GM12878 (cell line): ENCODE results near the gene ZNF790. TPM values are rescaled to one million over a fixed set of nuclear protein-coding genes. Genes with fewer than 3 reads are reported as not detected.

Experiments
- ASH2L ChIP-seq: fragments of 300-600, 200-600 bp; sonication (generic); IDR thresholded peaks from 2 replicates; pipeline ENCODE4 v1.6.1; 2017; ENCODE audit warnings: low read depth, mild to moderate bottlenecking, borderline replicate concordance
- ATF3 ChIP-seq: IDR thresholded peaks from 2 replicates; pipeline ENCODE4 v1.6.1; 2011; ENCODE audit warnings: low read depth, mild to moderate bottlenecking, low read length, moderate library complexity, borderline replicate concordance; ENCODE audit errors: extremely low read depth
- BCL11A ChIP-seq: IDR thresholded peaks from 2 replicates; pipeline ENCODE4 v1.6.1; 2011; ENCODE audit warnings: low read depth, low read length
- EGR1 ChIP-seq, 2 experiments: IDR thresholded peaks; 1 replicate in 1 of 2; 2 replicates in 1 of 2; pipeline ENCODE4 v1.6.1; 2011 to 2012; ENCODE audit warnings: low read depth in 2 of 2, low read length in 2 of 2, borderline replicate concordance in 1 of 2, mild to moderate bottlenecking in 1 of 2, moderate library complexity in 1 of 2
- ELK1 ChIP-seq: IDR thresholded peaks from 2 replicates; pipeline ENCODE4 v1.6.1; 2012; ENCODE audit warnings: low read depth, low read length, improper control_type of control experiment
- HCFC1 ChIP-seq: fragments of 150-350 bp; IDR thresholded peaks from 2 replicates; pipeline ENCODE4 v1.6.1; 2014; ENCODE audit warnings: low read length
- IRF4 ChIP-seq: IDR thresholded peaks from 2 replicates; pipeline ENCODE4 v1.6.1; 2011; ENCODE audit warnings: low read depth, low read length
- JUND ChIP-seq: IDR thresholded peaks from 2 replicates; pipeline ENCODE4 v1.6.1; 2012; ENCODE audit warnings: low read depth, mild to moderate bottlenecking, low read length, improper control_type of control experiment, moderate library complexity
- KLF5 ChIP-seq: fragments of 450-650 bp; IDR thresholded peaks from 2 replicates; pipeline ENCODE4 v1.6.1; 2014; ENCODE audit warnings: mild to moderate bottlenecking; ENCODE audit not compliant: partially characterized antibody
- MAX ChIP-seq: IDR thresholded peaks from 2 replicates; pipeline ENCODE4 v1.6.1; 2012; ENCODE audit warnings: low read depth, low read length, improper control_type of control experiment
- MEF2B ChIP-seq: fragments of 450-650 bp; IDR thresholded peaks from 2 replicates; pipeline ENCODE4 v1.6.1; 2018; ENCODE audit warnings: mild to moderate bottlenecking, moderate library complexity; ENCODE audit not compliant: partially characterized antibody, poor library complexity, severe bottlenecking
- MXI1 ChIP-seq: fragments of 150-350 bp; IDR thresholded peaks from 2 replicates; pipeline ENCODE4 v1.6.1; 2011; ENCODE audit warnings: low read depth, mild to moderate bottlenecking, inconsistent platforms, low read length, improper control_type of control experiment
- NFXL1 ChIP-seq: fragments of 450-650 bp; IDR thresholded peaks from 2 replicates; pipeline ENCODE4 v1.6.1; 2017; ENCODE audit warnings: antibody characterized with exemption, mild to moderate bottlenecking, borderline replicate concordance
- PKNOX1 ChIP-seq: fragments of 450-650 bp; IDR thresholded peaks from 2 replicates; pipeline ENCODE4 v1.6.1; 2016; ENCODE audit warnings: mild to moderate bottlenecking
- POLR2AphosphoS5 ChIP-seq: IDR thresholded peaks from 2 replicates; pipeline ENCODE4 v1.6.1; 2011; ENCODE audit warnings: mild to moderate bottlenecking, low read length, inconsistent platforms
- POU2F2 ChIP-seq: IDR thresholded peaks from 3 replicates; pipeline ENCODE4 v1.6.1; 2011; ENCODE audit warnings: low read depth, mild to moderate bottlenecking, low read length, borderline replicate concordance
- RAD21 ChIP-seq: IDR thresholded peaks from 2 replicates; pipeline ENCODE4 v1.6.1; 2011; ENCODE audit warnings: mild to moderate bottlenecking, low read depth, low read length, moderate library complexity; ENCODE audit not compliant: insufficient read depth
- REST ChIP-seq: IDR thresholded peaks from 2 replicates; pipeline ENCODE4 v1.6.1; 2012; ENCODE audit warnings: mild to moderate bottlenecking, low read depth, low read length
- SMARCA5 ChIP-seq: fragments of 450-650 bp; IDR thresholded peaks from 2 replicates; pipeline ENCODE4 v1.6.1; 2017; ENCODE audit warnings: mild to moderate bottlenecking
- SREBF1 ChIP-seq: IDR thresholded peaks from 2 replicates; pipeline ENCODE4 v1.6.1; 2012; ENCODE audit warnings: mild to moderate bottlenecking, low read length
- SUZ12 ChIP-seq: fragments of 200-600 bp; sonication (generic); IDR thresholded peaks from one replicate; pipeline ENCODE4 v1.6.1; 2018; ENCODE audit warnings: antibody characterized with exemption, mild to moderate bottlenecking; ENCODE audit not compliant: unreplicated experiment
- ZNF207 ChIP-seq: fragments of 450-650 bp; IDR thresholded peaks from 2 replicates; pipeline ENCODE4 v1.6.1; 2014; ENCODE audit warnings: antibody characterized with exemption, mild to moderate bottlenecking, borderline replicate concordance
- polyA plus RNA-seq, 11 experiments: library from polyadenylated mRNA; depleted of rRNA in 4 of 11; unstranded in 6 of 11; stranded (reverse) in 5 of 11; fragments of >200 nt; fragmentation: Nextera tagmentation in 4 of 11; fragmentation: Illumina TruSeq in 1 of 11; extraction: Ambion mirVana in 4 of 11; extraction: Trizol in 1 of 11; gene quantifications; 1 replicate in 1 of 11; 2 replicates in 10 of 11; pipeline versions ENCODE4 v1.2.1 to v1.2.3, GENCODE V29; 2011 to 2016; ENCODE audit warnings: inconsistent platforms in 2 of 11, missing spikeins in 2 of 11, low read depth in 1 of 11
- total RNA-seq, 4 experiments: library from RNA; depleted of rRNA in 3 of 4; stranded (reverse); fragments of >200 nt in 3 of 4; fragmentation: Illumina TruSeq in 1 of 4; extraction: Trizol in 1 of 4; gene quantifications; 2 replicates each; pipeline versions ENCODE4 v1.2.1 to v1.2.3, GENCODE V29; 2013 to 2021

ZNF790 gene
- total and polyA plus RNA-seq, 10 of the 15 experiments (the other 5 are each of a cell fraction or from before 2014, with no cell fraction given), result 0.87 to 5.2 (median 2.9) TPM

- TF ChIP-seq EGR1 (IDR thresholded peaks at IDR 0.05; ENCODE audit: borderline replicate concordance in 1 of 2, low read depth in 2 of 2, low read length in 2 of 2) (peak in 1 of 2 experiments; percentile 22; a peak in 1 of 3 replicates), NFXL1 (no peak), KLF5 (peak; percentile 68), SMARCA5 (no peak), MEF2B (peak; percentile 9), MAX (peak; percentile 34; the same call in 1 of the 2 replicates), SUZ12 (no peak), PKNOX1 (peak; percentile 65), HCFC1 (peak; percentile 89), ATF3 (no peak), SREBF1 (peak; percentile 74), REST (no peak), ZNF207 (peak; percentile 93), RAD21 (no peak), JUND (no peak), BCL11A (no peak), POU2F2 (peak; percentile 9; the same call in 1 of the 3 replicates), IRF4 (no peak), ELK1 (no peak), MXI1 (peak; percentile 82; the same call in 1 of the 2 replicates), POLR2AphosphoS5 (peak; percentile 83; the same call in 1 of the 2 replicates), ASH2L (peak; percentile 99; the same call in 1 of the 2 replicates)
Measured at GRCh38 chr19:36772311-36773222, 65.6 kb downstream of the ZNF790 start, which contains the start of gene ZNF850 (continued).
